Measurements from ENCODE around the gene EEF1AKMT4.

Gene EEF1AKMT4

DNA sequence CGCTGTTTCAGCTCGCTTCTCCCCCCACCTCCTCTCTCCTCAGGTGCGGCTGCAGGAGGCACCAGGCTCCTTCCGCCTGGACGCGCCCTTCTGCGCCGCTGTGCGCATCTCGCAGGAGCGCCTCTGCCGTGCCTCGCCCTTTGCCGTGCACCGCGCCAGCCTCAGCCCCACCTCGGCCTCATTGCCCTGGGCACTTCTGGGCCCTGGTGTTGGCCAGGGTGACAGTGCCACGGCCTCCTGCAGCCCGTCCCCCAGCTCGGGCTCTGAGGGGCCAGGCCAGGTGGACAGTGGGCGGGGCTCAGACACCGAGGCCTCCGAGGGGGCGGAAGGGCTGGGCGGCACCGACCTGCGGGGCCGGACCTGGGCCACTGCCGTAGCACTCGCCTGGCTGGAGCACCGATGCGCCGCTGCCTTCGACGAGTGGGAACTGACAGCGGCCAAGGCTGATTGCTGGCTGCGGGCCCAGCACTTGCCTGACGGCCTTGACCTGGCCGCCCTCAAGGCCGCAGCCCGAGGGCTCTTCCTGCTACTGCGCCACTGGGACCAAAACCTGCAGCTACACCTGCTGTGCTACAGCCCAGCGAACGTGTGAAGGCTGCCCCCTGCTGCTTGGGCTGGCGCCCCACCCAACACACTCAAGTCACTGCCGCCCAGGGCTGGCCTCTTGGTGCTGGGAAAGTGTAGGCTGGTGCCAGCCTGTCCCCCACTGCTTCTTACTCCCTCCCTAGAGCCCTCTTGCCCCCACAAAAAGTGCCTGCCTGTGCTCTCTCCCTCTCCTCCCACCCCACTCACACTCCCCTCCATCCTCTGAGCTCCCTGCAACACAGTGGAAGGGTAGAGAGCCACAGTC is 7.8 kb upstream of the EEF1AKMT4 start:
- Histone ChIP-seq H3K9me3 (ENCODE audit: control insufficient read depth, low read length) (no peaks in the 10 kb centered on the region), H3K4me1 (ENCODE audit: control insufficient read depth, insufficient read depth, low read length) (no peaks in the 10 kb centered on the region), H3K27ac (ENCODE audit: insufficient read depth, low read depth, low read length, poor library complexity, severe bottlenecking) (no peak overlapping the region), H3K36me3 (ENCODE audit: control insufficient read depth, insufficient read depth, low read length) (peaks cover 24% of the 10 kb centered on the region), H3K4me3 (ENCODE audit: insufficient read depth, low read depth, low read length) (no peak overlapping the region), H3K27me3 (ENCODE audit: control insufficient read depth, insufficient read depth, low read length, poor library complexity, severe bottlenecking) (no peaks in the 10 kb centered on the region)
- 76 to 78% methylated on average over 46 of the region's 46 CpGs for WGBS, 2 experiments

DNA sequence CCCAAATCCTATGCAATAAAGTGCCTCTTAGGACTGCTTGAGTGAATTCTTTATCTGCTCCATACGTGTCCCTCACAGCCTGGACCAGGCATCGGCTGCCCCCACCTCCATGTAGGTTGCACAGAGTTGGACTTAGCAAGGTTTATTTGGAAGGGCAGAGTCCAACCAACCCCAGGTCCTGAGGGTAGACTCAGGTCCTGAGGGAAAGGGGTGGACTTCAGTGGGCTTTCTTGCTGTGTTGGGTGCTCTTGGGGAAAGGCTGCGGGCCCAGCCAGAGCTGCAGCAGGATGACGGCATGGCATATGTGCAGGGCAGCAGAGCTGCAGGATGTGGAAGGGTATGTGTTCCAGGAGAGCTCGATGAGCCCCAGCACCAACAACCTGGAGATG is 7.2 kb upstream of the EEF1AKMT4 start:
- Histone ChIP-seq H3K36me3 (ENCODE audit: control insufficient read depth, insufficient read depth, low read length) (peaks cover 24% of the 10 kb centered on the region), H3K27me3 (ENCODE audit: control insufficient read depth, insufficient read depth, low read length, poor library complexity, severe bottlenecking) (no peaks in the 10 kb centered on the region), H3K4me1 (ENCODE audit: control insufficient read depth, insufficient read depth, low read length) (no peaks in the 10 kb centered on the region), H3K9me3 (ENCODE audit: control insufficient read depth, low read length) (no peaks in the 10 kb centered on the region), H3K4me3 (ENCODE audit: insufficient read depth, low read depth, low read length) (no peak overlapping the region), H3K27ac (ENCODE audit: insufficient read depth, low read depth, low read length, poor library complexity, severe bottlenecking) (no peak overlapping the region)
- WGBS, 2 experiments, result 96 to 97% methylated on average over 5 of the region's 5 CpGs

DNA sequence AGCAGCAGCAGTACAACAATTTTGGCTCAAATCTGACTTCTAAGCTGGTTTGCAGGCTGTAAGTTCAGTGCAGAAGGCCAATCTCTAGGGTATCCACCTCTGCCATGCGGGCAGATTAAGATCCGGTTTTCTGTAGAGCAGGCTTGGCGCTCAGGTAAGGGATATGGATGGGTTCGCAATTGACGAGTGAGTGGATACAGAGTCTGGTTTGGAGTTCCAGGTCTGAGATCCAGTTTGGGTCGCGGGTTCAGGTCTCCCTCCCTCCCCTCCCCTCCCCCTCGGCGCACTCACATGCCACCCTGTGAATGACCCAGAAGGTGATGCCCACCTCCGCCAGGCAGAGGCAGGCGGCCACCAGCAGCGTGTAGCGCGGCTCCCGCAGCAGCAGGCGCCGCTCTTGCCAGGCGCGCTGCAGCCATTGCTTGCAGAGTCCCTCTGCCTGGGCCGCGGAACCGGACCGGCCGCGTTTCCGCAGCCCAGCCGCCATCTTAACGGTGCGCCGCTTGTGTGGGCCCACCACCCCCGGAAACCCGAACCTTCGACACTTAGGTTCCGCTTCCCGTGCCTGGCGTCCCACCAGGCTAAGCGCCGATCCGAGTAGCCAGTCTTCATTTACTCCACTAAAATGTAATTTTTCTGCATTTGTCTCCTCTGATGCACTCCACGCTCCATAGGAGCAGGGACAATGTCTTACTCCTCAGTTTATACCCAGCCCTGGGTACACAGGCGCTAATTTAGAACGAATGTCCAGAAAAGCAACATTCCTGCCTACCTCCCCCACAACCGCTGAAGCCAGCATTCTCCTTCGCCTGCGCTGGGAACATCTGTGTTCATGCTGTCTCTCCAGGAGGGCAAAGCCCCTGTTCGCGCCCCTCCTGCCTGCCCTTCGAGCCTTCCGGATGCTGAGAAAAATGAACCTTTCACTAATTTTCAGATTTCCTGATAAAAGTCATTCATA is 739 bp upstream of the EEF1AKMT4 start, which contains the start of gene ALG3:
TSS of gene ALG3 (minus strand) at position 509 of the 958 bp plus-strand sequence. CDS start at position 487, 22 bp downstream.
- no peaks in the 10 kb centered on the region for H3K4me1 ChIP-seq (ENCODE audit: control insufficient read depth, insufficient read depth, low read length)
- 0% methylated on average over 49 of the region's 49 CpGs for WGBS, 2 experiments
- H3K9me3 ChIP-seq (ENCODE audit: control insufficient read depth, low read length), result no peaks in the 10 kb centered on the region
- H3K36me3 ChIP-seq (ENCODE audit: control insufficient read depth, insufficient read depth, low read length), result peaks cover 14% of the 10 kb centered on the region
- H3K27me3 ChIP-seq (ENCODE audit: control insufficient read depth, insufficient read depth, low read length, poor library complexity, severe bottlenecking), result no peaks in the 10 kb centered on the region
- H3K27ac ChIP-seq (ENCODE audit: insufficient read depth, low read depth, low read length, poor library complexity, severe bottlenecking), result peak within 1 kb of the TSS; percentile 88
- peak within 1 kb of the TSS; percentile 95 for H3K4me3 ChIP-seq (ENCODE audit: insufficient read depth, low read depth, low read length)

DNA sequence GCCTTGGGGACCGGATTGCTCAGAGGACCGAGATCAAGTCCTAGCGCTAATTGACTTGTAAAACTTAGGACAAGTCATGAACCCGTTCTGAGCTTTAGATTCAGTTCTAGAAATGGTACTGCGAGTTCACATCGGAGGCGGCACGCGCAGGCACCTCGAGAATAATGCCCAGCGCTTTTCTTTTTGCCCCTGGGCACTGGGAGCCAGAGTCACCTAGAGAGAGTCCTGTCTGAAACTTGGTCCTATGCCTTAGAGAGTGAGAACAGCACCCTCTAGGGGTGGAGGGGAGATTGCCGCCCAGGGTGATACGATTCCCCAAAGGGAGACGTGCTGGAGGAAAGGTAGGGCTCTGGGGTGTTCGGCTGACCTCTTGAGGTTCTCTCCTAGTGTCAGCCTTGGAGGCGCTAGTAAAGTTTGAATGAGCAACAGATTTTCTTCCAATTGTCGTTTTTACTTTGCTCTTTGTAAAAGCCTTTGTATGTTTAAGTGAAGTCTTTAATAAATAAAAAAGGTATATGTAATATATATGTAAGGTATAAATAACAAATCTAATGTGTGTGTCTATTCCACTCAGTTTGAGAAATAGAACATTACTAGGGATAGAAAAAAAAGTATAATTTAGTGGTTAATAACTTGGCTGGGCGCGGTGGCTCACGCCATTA is 826 bp downstream of the EEF1AKMT4 start:
- 16 to 18% methylated on average over 19 to 20 of the region's 20 CpGs for WGBS, 2 experiments
- H3K4me3 ChIP-seq (ENCODE audit: insufficient read depth, low read depth, low read length), result peak overlapping the region; percentile 95
- no peaks in the 10 kb centered on the region for H3K9me3 ChIP-seq (ENCODE audit: control insufficient read depth, low read length)
- no peak overlapping the region for H3K27ac ChIP-seq (ENCODE audit: insufficient read depth, low read depth, low read length, poor library complexity, severe bottlenecking)
- H3K27me3 ChIP-seq (ENCODE audit: control insufficient read depth, insufficient read depth, low read length, poor library complexity, severe bottlenecking), result no peaks in the 10 kb centered on the region
- peaks cover 2% of the 10 kb centered on the region for H3K36me3 ChIP-seq (ENCODE audit: control insufficient read depth, insufficient read depth, low read length)
- no peaks in the 10 kb centered on the region for H3K4me1 ChIP-seq (ENCODE audit: control insufficient read depth, insufficient read depth, low read length)

DNA sequence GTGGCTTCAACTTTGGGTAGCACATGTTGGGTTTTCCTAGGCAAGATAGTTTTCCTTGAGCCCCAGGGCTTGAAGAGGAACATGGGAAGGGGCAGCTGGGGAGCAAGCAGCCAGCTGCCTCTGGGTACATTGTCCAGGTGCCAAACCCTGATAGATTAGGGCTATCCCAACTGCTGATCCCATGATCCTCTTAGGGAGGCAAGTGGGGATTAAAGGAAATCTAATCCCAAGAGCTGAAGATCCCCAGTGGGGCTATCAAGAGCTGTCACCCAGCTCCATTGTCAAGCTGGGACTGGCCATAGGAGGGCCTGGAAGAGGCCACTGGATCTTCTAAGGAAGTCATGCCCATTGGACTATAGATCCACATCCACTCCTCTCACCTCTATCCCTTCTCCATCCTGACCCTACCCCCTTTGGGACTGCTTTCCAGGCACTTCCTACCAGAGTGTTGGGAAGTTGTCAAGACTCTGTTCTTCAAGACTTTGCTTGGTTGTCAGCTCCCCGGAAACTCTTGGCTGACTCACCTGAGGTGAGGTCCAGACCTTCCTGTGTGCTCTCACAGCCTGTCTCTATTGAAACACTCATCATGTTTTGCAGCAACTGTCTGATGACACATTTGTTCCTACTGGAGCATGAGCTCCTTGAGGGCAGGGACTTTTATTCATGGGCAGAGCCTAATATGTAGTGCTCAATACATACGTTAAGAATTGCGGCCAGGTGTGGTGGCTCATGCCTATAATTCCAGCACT is 6.0 kb downstream of the EEF1AKMT4 start:
- 96 to 97% methylated on average over 3 of the region's 3 CpGs for WGBS, 2 experiments

DNA sequence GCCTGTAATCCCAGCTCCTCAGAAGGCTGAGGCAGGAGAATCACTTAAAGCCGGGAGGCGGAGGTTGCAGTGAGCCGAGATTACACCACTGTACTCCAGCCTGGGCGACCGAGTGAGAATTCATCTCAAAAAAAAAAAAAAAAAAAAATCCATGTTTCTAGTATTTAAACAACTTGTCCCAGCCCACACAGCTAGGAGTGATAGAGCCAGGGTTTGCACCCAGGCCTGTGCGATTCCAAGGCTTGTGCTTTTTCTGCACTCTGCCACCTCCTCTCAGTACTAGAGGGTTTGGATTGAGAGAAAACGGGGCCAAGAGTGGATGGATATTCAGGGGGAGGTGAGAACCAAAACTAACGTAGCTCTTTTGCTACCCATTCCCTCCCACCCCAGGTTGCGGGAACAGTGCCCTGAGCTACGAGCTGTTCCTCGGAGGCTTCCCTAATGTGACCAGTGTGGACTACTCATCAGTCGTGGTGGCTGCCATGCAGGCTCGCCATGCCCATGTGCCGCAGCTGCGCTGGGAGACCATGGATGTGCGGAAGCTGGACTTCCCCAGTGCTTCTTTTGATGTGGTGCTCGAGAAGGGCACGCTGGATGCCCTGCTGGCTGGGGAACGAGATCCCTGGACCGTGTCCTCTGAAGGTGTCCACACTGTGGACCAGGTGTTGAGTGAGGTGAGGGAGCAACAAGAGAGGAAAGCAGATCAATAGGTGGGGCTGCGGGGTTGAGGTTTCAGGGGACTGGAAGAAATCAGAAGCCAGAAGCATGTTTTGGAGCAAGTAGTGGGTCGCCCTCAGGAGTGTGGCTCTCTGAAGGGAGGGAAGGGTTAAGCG is 7.8 kb downstream of the EEF1AKMT4 start:
- H3K27ac ChIP-seq (ENCODE audit: insufficient read depth, low read depth, low read length, poor library complexity, severe bottlenecking), result no peak overlapping the region
- WGBS, 2 experiments, result 93 to 94% methylated on average over 23 of the region's 23 CpGs
- H3K36me3 ChIP-seq (ENCODE audit: control insufficient read depth, insufficient read depth, low read length), result no peaks in the 10 kb centered on the region
- peaks cover 4% of the 10 kb centered on the region for H3K4me1 ChIP-seq (ENCODE audit: control insufficient read depth, insufficient read depth, low read length)
- H3K4me3 ChIP-seq (ENCODE audit: insufficient read depth, low read depth, low read length), result no peak overlapping the region
- no peaks in the 10 kb centered on the region for H3K9me3 ChIP-seq (ENCODE audit: control insufficient read depth, low read length)
- H3K27me3 ChIP-seq (ENCODE audit: control insufficient read depth, insufficient read depth, low read length, poor library complexity, severe bottlenecking), result peaks cover 46% of the 10 kb centered on the region

More for the DNA sequence above, 6.0 kb downstream of the EEF1AKMT4 start:
- Histone ChIP-seq H3K27ac (ENCODE audit: insufficient read depth, low read depth, low read length, poor library complexity, severe bottlenecking) (no peak overlapping the region), H3K36me3 (ENCODE audit: control insufficient read depth, insufficient read depth, low read length) (no peaks in the 10 kb centered on the region), H3K4me3 (ENCODE audit: insufficient read depth, low read depth, low read length) (no peak overlapping the region), H3K4me1 (ENCODE audit: control insufficient read depth, insufficient read depth, low read length) (peaks cover under 1% of the 10 kb centered on the region), H3K27me3 (ENCODE audit: control insufficient read depth, insufficient read depth, low read length, poor library complexity, severe bottlenecking) (peaks cover 28% of the 10 kb centered on the region), H3K9me3 (ENCODE audit: control insufficient read depth, low read length) (no peaks in the 10 kb centered on the region)

DNA sequence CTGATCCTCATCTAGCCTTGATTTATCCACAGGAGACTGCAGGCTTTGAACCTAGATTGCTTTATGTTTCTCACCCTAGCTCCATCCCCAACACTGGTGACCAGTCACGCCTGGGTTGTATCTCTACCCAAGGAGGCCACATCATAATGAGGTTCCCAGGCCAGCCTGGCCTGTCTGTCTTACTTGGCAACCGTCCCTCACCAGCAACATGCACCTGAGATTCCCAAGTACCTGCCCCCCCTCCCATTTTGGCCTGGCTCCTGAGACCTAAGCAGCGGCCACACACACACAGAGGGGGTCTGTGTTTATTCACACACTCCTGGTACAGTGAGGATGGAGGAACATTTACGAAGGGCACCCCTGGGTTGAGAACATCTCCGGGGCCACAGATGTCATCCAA is 9.5 kb downstream of the EEF1AKMT4 start:
- H3K36me3 ChIP-seq (ENCODE audit: control insufficient read depth, insufficient read depth, low read length), result no peaks in the 10 kb centered on the region
- H3K27ac ChIP-seq (ENCODE audit: insufficient read depth, low read depth, low read length, poor library complexity, severe bottlenecking), result no peak overlapping the region
- peaks cover 61% of the 10 kb centered on the region for H3K27me3 ChIP-seq (ENCODE audit: control insufficient read depth, insufficient read depth, low read length, poor library complexity, severe bottlenecking)
- H3K4me3 ChIP-seq (ENCODE audit: insufficient read depth, low read depth, low read length), result no peak overlapping the region
- no peaks in the 10 kb centered on the region for H3K9me3 ChIP-seq (ENCODE audit: control insufficient read depth, low read length)
- 88 to 90% methylated on average over 5 of the region's 5 CpGs for WGBS, 2 experiments
- H3K4me1 ChIP-seq (ENCODE audit: control insufficient read depth, insufficient read depth, low read length), result peaks cover 4% of the 10 kb centered on the region

DNA sequence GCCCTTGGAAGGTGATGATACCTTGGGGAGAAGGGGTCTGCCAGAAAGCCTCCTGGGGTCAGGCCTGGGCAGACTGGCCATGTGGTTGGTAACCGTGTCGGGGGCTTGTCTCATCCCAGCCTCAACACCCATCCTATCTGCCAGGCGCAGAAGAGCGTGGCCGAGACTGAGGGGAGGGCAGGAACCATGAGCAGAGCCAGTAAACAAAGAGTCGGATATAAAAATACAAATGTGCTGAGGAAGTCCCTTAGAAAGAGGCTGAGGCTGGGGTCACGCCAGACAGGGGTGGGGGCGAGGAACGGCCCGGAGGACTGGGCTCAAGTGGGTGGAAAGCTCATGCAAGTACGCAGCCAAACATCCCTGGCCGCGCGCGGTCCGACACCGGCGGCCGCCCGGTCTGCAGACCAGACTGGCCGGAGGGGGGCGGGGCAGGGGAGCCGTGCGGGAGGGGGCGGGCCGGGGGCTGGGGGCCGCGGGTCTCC is 10.0 kb downstream of the EEF1AKMT4 start:
- Histone ChIP-seq H3K4me3 (ENCODE audit: insufficient read depth, low read depth, low read length) (no peak overlapping the region), H3K27ac (ENCODE audit: insufficient read depth, low read depth, low read length, poor library complexity, severe bottlenecking) (no peak overlapping the region), H3K27me3 (ENCODE audit: control insufficient read depth, insufficient read depth, low read length, poor library complexity, severe bottlenecking) (peaks cover 61% of the 10 kb centered on the region), H3K4me1 (ENCODE audit: control insufficient read depth, insufficient read depth, low read length) (peaks cover 4% of the 10 kb centered on the region), H3K36me3 (ENCODE audit: control insufficient read depth, insufficient read depth, low read length) (no peaks in the 10 kb centered on the region), H3K9me3 (ENCODE audit: control insufficient read depth, low read length) (no peaks in the 10 kb centered on the region)
- 17 to 18% methylated on average over 28 of the region's 28 CpGs for WGBS, 2 experiments
